ENCODE data around the gene SIK3.
A peak's percentile ranks its signal among the peaks of the same experiment; 100 is the strongest.

The SIK3 gene

GRCh38 chr11:116852261-116853031 lies 245.8 kb downstream of the SIK3 start:
- no peak overlapping the region for H3K4me3 ChIP-seq (ENCODE audit: control insufficient read depth, low read depth, low read length)
- no peak for TF ChIP-seq CTCF (IDR thresholded peaks at IDR 0.05; ENCODE audit: control insufficient read depth, insufficient read depth, low read depth, low read length, missing control alignments)
- DNase-seq (ENCODE audit: low read depth) = peak; percentile 69

- no peak overlapping the region for H3K4me3 ChIP-seq (ENCODE audit: control insufficient read depth, low read depth, low read length)
- DNase-seq (ENCODE audit: low read depth) = no peak
- no peak for TF ChIP-seq CTCF (IDR thresholded peaks at IDR 0.05; ENCODE audit: control insufficient read depth, insufficient read depth, low read depth, low read length, missing control alignments)
Observed at GRCh38 chr11:116851626-116852025, 246.6 kb downstream of the SIK3 start.

- H3K4me3 ChIP-seq (ENCODE audit: control insufficient read depth, low read depth, low read length) = no peak overlapping the region
- DNase-seq (ENCODE audit: low read depth) = no peak
- TF ChIP-seq CTCF (IDR thresholded peaks at IDR 0.05; ENCODE audit: control insufficient read depth, insufficient read depth, low read depth, low read length, missing control alignments) = no peak
Observed at GRCh38 chr11:116849486-116849885, 248.7 kb downstream of the SIK3 start.

GRCh38 chr11:116849060-116849459 lies 249.2 kb downstream of the SIK3 start:
- no peak for TF ChIP-seq CTCF (IDR thresholded peaks at IDR 0.05; ENCODE audit: control insufficient read depth, insufficient read depth, low read depth, low read length, missing control alignments)
- no peak for DNase-seq (ENCODE audit: low read depth)
- H3K4me3 ChIP-seq (ENCODE audit: control insufficient read depth, low read depth, low read length) = no peak overlapping the region

GRCh38 chr11:116847612-116848011 lies 250.6 kb downstream of the SIK3 start:
- TF ChIP-seq CTCF (IDR thresholded peaks at IDR 0.05; ENCODE audit: control insufficient read depth, insufficient read depth, low read depth, low read length, missing control alignments) = no peak
- no peak overlapping the region for H3K4me3 ChIP-seq (ENCODE audit: control insufficient read depth, low read depth, low read length)
- DNase-seq (ENCODE audit: low read depth) = no peak

- DNase-seq (ENCODE audit: low read depth) = no peak
- no peak for TF ChIP-seq CTCF (IDR thresholded peaks at IDR 0.05; ENCODE audit: control insufficient read depth, insufficient read depth, low read depth, low read length, missing control alignments)
- no peak overlapping the region for H3K4me3 ChIP-seq (ENCODE audit: control insufficient read depth, low read depth, low read length)
Observed at GRCh38 chr11:116844722-116845121, 253.5 kb downstream of the SIK3 start.
